ENCODE measurements around the gene TTC21A. TPM values are rescaled to one million over a fixed set of nuclear protein-coding genes. Genes with fewer than 3 reads are reported as not detected.

TTC21A gene
- total and polyA plus RNA-seq, 10 of the 15 experiments (the other 5 are each of a cell fraction or from before 2014, with no cell fraction given): 0.62 to 3.2 (median 1.2) TPM

DNA sequence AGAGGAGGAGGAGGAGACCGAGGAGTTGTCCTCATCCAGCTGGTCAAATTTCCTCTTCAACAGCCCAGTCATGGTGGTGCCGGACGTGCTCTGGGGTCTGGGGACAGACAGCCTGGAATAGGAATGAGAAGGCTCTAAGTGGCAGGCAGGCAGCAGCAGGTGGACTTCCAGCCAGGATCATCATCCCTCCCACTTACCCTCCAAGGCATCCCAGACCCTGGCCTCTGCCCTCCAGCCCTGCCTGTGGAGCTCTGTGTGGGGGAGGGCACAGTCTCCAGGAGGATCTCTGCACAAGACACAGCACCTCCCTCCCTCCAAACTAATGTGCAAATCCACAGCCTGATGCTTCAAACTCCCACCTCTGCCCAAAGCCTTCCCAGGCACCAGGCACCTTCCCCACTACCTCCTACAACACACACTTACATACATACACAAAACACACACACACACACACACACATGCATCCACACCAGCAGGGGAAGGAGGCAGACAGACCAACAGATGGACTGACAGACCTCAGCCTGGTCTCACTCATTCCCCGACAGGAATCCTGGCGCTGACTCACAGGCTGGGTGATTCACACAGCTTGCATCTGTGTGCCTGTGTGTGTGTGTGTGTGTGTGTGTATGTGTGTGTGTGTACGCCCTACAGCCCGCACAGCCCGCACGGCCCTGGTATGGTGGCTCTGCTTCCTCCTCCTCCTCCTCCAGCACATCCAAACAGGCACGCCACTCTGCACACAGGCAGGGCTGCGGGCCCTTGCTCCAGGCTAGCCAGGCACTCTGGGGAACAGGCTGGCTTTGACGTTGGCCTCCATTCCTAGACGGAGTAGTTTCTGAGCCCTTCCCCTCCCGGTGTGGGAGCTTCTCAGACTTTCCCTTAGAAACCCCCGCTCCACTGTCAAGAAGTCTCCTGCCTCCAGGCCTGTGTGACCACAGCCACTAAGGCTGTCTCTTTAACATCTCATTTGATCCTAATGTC lies 39.4 kb downstream of the TTC21A start:
- POLR2A ChIA-PET: interaction anchor here (0.5 to 2.5 kb wide), 9 partner anchors 9 to 145 kb away, joined by 3 to 11 read pairs (median 3); partner anchors contain the start of genes GORASP1 and TTC21A
- TF ChIP-seq ZBED1 (IDR thresholded peaks at IDR 0.05; ENCODE audit: borderline replicate concordance): 0 out of 2 replicates have a peak, but pooled peaks have one; percentile 39
- peak; percentile 10; the same call in 1 of the 2 replicates for TF ChIP-seq TAF1 (IDR thresholded peaks at IDR 0.05; ENCODE audit: borderline replicate concordance, low read depth, low read length)
- TF ChIP-seq POLR2A (IDR thresholded peaks at IDR 0.05; ENCODE audit: low read depth, low read length): peak; percentile 57
- TF ChIP-seq LARP7 (IDR thresholded peaks at IDR 0.05): 0 out of 2 replicates have a peak, but pooled peaks have one; percentile 24
- TF ChIP-seq, protein P1, sequence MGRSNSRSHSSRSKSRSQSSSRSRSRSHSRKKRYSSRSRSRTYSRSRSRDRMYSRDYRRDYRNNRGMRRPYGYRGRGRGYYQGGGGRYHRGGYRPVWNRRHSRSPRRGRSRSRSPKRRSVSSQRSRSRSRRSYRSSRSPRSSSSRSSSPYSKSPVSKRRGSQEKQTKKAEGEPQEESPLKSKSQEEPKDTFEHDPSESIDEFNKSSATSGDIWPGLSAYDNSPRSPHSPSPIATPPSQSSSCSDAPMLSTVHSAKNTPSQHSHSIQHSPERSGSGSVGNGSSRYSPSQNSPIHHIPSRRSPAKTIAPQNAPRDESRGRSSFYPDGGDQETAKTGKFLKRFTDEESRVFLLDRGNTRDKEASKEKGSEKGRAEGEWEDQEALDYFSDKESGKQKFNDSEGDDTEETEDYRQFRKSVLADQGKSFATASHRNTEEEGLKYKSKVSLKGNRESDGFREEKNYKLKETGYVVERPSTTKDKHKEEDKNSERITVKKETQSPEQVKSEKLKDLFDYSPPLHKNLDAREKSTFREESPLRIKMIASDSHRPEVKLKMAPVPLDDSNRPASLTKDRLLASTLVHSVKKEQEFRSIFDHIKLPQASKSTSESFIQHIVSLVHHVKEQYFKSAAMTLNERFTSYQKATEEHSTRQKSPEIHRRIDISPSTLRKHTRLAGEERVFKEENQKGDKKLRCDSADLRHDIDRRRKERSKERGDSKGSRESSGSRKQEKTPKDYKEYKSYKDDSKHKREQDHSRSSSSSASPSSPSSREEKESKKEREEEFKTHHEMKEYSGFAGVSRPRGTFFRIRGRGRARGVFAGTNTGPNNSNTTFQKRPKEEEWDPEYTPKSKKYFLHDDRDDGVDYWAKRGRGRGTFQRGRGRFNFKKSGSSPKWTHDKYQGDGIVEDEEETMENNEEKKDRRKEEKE (IDR thresholded peaks at IDR 0.05): no peak
- no peak for TF ChIP-seq ZNF622 (IDR thresholded peaks at IDR 0.05)
- peak; percentile 47; the same call in 1 of the 2 replicates for TF ChIP-seq IKZF1 (conservative IDR thresholded peaks at IDR 0.05)
- no peak for TF ChIP-seq NFXL1 (IDR thresholded peaks at IDR 0.05; ENCODE audit: borderline replicate concordance)
- TF ChIP-seq ZNF24 (IDR thresholded peaks at IDR 0.05): no peak
- no peak for TF ChIP-seq NR2F1 (conservative IDR thresholded peaks at IDR 0.05)
- TF ChIP-seq RB1 (IDR thresholded peaks at IDR 0.05; ENCODE audit: borderline replicate concordance): no peak
- no peak for TF ChIP-seq EGR1 (IDR thresholded peaks at IDR 0.05; ENCODE audit: borderline replicate concordance in 1 of 2, low read depth in 2 of 2, low read length in 2 of 2)
- TF ChIP-seq NBN (IDR thresholded peaks at IDR 0.05): peak; percentile 66
- peak; percentile 41; the same call in 1 of the 2 replicates for TF ChIP-seq YY1 (IDR thresholded peaks at IDR 0.05; ENCODE audit: low read depth, low read length)
- no peak for TF ChIP-seq KDM1A (IDR thresholded peaks at IDR 0.05; ENCODE audit: borderline replicate concordance)
- TF ChIP-seq, protein P2, sequence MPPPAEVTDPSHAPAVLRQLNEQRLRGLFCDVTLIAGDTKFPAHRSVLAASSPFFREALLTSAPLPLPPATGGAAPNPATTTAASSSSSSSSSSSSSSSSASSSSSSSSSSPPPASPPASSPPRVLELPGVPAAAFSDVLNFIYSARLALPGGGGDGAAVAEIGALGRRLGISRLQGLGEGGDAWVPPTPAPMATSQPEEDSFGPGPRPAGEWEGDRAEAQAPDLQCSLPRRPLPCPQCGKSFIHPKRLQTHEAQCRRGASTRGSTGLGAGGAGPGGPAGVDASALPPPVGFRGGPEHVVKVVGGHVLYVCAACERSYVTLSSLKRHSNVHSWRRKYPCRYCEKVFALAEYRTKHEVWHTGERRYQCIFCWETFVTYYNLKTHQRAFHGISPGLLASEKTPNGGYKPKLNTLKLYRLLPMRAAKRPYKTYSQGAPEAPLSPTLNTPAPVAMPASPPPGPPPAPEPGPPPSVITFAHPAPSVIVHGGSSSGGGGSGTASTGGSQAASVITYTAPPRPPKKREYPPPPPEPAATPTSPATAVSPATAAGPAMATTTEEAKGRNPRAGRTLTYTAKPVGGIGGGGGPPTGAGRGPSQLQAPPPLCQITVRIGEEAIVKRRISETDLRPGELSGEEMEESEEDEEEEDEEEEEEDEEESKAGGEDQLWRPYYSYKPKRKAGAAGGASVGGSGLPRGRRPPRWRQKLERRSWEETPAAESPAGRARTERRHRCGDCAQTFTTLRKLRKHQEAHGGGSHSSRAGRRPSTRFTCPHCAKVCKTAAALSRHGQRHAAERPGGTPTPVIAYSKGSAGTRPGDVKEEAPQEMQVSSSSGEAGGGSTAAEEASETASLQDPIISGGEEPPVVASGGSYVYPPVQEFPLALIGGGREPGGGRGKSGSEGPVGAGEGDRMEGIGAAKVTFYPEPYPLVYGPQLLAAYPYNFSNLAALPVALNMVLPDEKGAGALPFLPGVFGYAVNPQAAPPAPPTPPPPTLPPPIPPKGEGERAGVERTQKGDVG (CRISPR knock-in tag; IDR thresholded peaks at IDR 0.05): no peak

More for the DNA sequence above, 39.4 kb downstream of the TTC21A start:
- in situ Hi-C loops (cut with MboI): no loop called here
- Histone ChIP-seq H3K79me2 (ENCODE audit: control insufficient read depth, insufficient read depth, low read length) (peaks cover 74% of the 10 kb centered on the region), H3K4me3 (peak overlapping the region; percentile 85), H3K4me1 (ENCODE audit: control insufficient read depth, insufficient read depth, low read length) (peaks cover 45% of the 10 kb centered on the region), H2AFZ (ENCODE audit: control insufficient read depth, low read depth, low read length) (peak overlapping the region; percentile 15), H3K27me3 (replicated peaks in 1 of 2; ENCODE audit: control insufficient read depth in 2 of 2, insufficient read depth in 2 of 2, low read length in 1 of 2) (no peaks in the 10 kb centered on the region), H4K20me1 (ENCODE audit: control insufficient read depth, insufficient read depth) (no peaks in the 10 kb centered on the region; the same call in 1 of the 2 replicates), H3K9me3 (replicated peaks; ENCODE audit: control insufficient read depth, insufficient read depth, low read length) (no peaks in the 10 kb centered on the region), H3K27ac (ENCODE audit: control insufficient read depth, insufficient read depth) (peak overlapping the region; percentile 99), H3K9ac (ENCODE audit: control insufficient read depth, insufficient read depth, low read length) (peak overlapping the region; percentile 85), H3K4me2 (ENCODE audit: control insufficient read depth, insufficient read depth) (peak overlapping the region; percentile 97), H3K36me3 (ENCODE audit: control insufficient read depth in 2 of 2, insufficient read depth in 2 of 2, low read length in 1 of 2) (peaks cover 15 to 23% of the 10 kb centered on the region in 2 experiments)
- FAIRE-seq: no peak
- peak; percentile 38 for ATAC-seq
- ChIA-PET SMC1A (ENCODE audit: uncharacterized antibody, unreplicated experiment) (interaction anchor here (0.7 to 4.9 kb wide), 17 partner anchors 10 to 141 kb away, joined by 3 to 20 read pairs (median 3); no protein-coding TSS in a partner anchor), CTCF (interaction anchor here (0.9 to 4.4 kb wide), 11 partner anchors 11 to 231 kb away, joined by 3 to 27 read pairs (median 4); no protein-coding TSS in a partner anchor), RAD21 (ENCODE audit: unreplicated experiment) (interaction anchor here (1.0 to 3.2 kb wide), 11 partner anchors 11 to 200 kb away, joined by 3 to 14 read pairs (median 4); partner anchors contain the start of gene TTC21A)
- WGBS (ENCODE audit: insufficient coverage, insufficient replicate concordance, low lambda C conversion rate, missing lambda C conversion rate): 22% methylated on average over 13 of the region's 15 CpGs
- BruUV-seq (replicated peaks): no TSS peak
- DNase-seq (ENCODE audit: low read depth, low spot score): no peak
- intact Hi-C loops (cut with micrococcal nuclease; ENCODE audit: unreplicated experiment): no loop called here
